ENCODE measurements around the gene PRPF31.

PRPF31 gene

GRCh38 chr19:54109651-54110050 lies 5.9 kb upstream of the PRPF31 start:
- H3K9me3 ChIP-seq (ENCODE audit: insufficient read depth, low read length): no peaks in the 10 kb centered on the region
- H3K4me1 ChIP-seq (ENCODE audit: insufficient read depth, insufficient read length): peaks cover 2% of the 10 kb centered on the region
- no peak overlapping the region for H3K4me3 ChIP-seq (ENCODE audit: insufficient read length, low read depth)
- H3K36me3 ChIP-seq (ENCODE audit: insufficient read depth, insufficient read length, low read length): peaks cover 75% of the 10 kb centered on the region
- DNase-seq (ENCODE audit: low read depth, low spot score): no peak
- no peak overlapping the region for H3K9ac ChIP-seq (ENCODE audit: insufficient read length, low read depth)
- no peaks in the 10 kb centered on the region for H3K27me3 ChIP-seq (ENCODE audit: insufficient read depth, insufficient read length)
- TF ChIP-seq YY1 (IDR thresholded peaks at IDR 0.05; ENCODE audit: insufficient read depth, insufficient read length) (no peak), ZNF274 (IDR thresholded peaks at IDR 0.05; ENCODE audit: low read depth, low read length) (no peak), SUZ12 (IDR thresholded peaks at IDR 0.05; ENCODE audit: extremely low read depth, insufficient read depth, insufficient read length) (no peak)

- TF ChIP-seq ZNF274 (IDR thresholded peaks at IDR 0.05; ENCODE audit: low read depth, low read length) (no peak), YY1 (IDR thresholded peaks at IDR 0.05; ENCODE audit: insufficient read depth, insufficient read length) (no peak), SUZ12 (IDR thresholded peaks at IDR 0.05; ENCODE audit: extremely low read depth, insufficient read depth, insufficient read length) (no peak)
- no peak for DNase-seq (ENCODE audit: low read depth, low spot score)
- Histone ChIP-seq H3K36me3 (ENCODE audit: insufficient read depth, insufficient read length, low read length) (peaks cover 50% of the 10 kb centered on the region), H3K4me3 (ENCODE audit: insufficient read length, low read depth) (peak overlapping the region; percentile 71), H3K27me3 (ENCODE audit: insufficient read depth, insufficient read length) (no peaks in the 10 kb centered on the region), H3K9me3 (ENCODE audit: insufficient read depth, low read length) (no peaks in the 10 kb centered on the region), H3K4me1 (ENCODE audit: insufficient read depth, insufficient read length) (no peaks in the 10 kb centered on the region), H3K9ac (ENCODE audit: insufficient read length, low read depth) (peak overlapping the region; percentile 91)
Measured at GRCh38 chr19:54114340-54115108, 1.0 kb upstream of the PRPF31 start.

DNA sequence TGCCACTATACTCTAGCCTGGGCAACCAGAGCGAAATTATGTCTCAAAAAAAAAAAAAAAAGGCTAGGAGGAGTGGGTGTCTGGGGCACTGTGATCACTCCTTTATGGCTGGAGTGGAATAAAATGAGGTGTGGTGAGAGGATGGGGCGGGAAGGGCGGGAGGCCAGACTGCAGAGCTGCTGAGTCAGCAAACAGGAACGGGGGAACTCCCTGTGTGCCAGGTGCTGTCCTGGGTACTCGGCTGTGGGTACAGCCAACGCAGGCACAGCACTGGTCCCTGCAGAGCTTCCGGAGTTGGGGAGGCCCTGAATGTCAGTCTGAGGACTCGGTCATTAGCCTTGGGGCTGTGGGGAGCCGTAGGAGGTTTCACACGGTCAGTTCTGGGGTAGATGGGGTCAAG lies 5.7 kb downstream of the PRPF31 start:
- no peaks in the 10 kb centered on the region for H3K4me1 ChIP-seq (ENCODE audit: insufficient read depth, insufficient read length)
- no peak for TF ChIP-seq ZNF274 (IDR thresholded peaks at IDR 0.05; ENCODE audit: low read depth, low read length)
- no peak for TF ChIP-seq SUZ12 (IDR thresholded peaks at IDR 0.05; ENCODE audit: extremely low read depth, insufficient read depth, insufficient read length)
- TF ChIP-seq YY1 (IDR thresholded peaks at IDR 0.05; ENCODE audit: insufficient read depth, insufficient read length): no peak
- no peak overlapping the region for H3K4me3 ChIP-seq (ENCODE audit: insufficient read length, low read depth)
- H3K9me3 ChIP-seq (ENCODE audit: insufficient read depth, low read length): no peaks in the 10 kb centered on the region
- H3K36me3 ChIP-seq (ENCODE audit: insufficient read depth, insufficient read length, low read length): peaks cover 81% of the 10 kb centered on the region
- no peaks in the 10 kb centered on the region for H3K27me3 ChIP-seq (ENCODE audit: insufficient read depth, insufficient read length)
- no peak for DNase-seq (ENCODE audit: low read depth, low spot score)
- H3K9ac ChIP-seq (ENCODE audit: insufficient read length, low read depth): no peak overlapping the region

DNA sequence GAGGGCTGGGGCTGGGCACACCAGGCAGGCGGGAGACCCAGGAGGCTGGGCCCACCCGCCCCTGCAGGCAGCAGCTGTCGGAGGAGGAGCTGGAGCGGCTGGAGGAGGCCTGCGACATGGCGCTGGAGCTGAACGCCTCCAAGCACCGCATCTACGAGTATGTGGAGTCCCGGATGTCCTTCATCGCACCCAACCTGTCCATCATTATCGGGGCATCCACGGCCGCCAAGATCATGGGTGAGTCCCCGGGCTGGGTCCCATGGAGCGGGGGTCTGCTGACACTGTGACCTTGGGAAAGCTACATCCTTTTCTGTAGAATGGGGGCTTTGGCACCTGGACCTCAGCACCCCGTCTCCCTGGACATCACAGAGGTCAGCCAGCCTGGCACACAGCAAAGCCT lies 8.1 kb downstream of the PRPF31 start:
- H3K36me3 ChIP-seq (ENCODE audit: insufficient read depth, insufficient read length, low read length): peaks cover 85% of the 10 kb centered on the region
- no peaks in the 10 kb centered on the region for H3K9me3 ChIP-seq (ENCODE audit: insufficient read depth, low read length)
- H3K4me3 ChIP-seq (ENCODE audit: insufficient read length, low read depth): no peak overlapping the region
- H3K4me1 ChIP-seq (ENCODE audit: insufficient read depth, insufficient read length): no peaks in the 10 kb centered on the region
- H3K9ac ChIP-seq (ENCODE audit: insufficient read length, low read depth): no peak overlapping the region
- no peaks in the 10 kb centered on the region for H3K27me3 ChIP-seq (ENCODE audit: insufficient read depth, insufficient read length)
- DNase-seq (ENCODE audit: low read depth, low spot score): no peak
- no peak for TF ChIP-seq SUZ12 (IDR thresholded peaks at IDR 0.05; ENCODE audit: extremely low read depth, insufficient read depth, insufficient read length)
- TF ChIP-seq YY1 (IDR thresholded peaks at IDR 0.05; ENCODE audit: insufficient read depth, insufficient read length): no peak
- no peak for TF ChIP-seq ZNF274 (IDR thresholded peaks at IDR 0.05; ENCODE audit: low read depth, low read length)

GRCh38 chr19:54124393-54124792 lies 8.8 kb downstream of the PRPF31 start:
- TF ChIP-seq YY1 (IDR thresholded peaks at IDR 0.05; ENCODE audit: insufficient read depth, insufficient read length): no peak
- TF ChIP-seq ZNF274 (IDR thresholded peaks at IDR 0.05; ENCODE audit: low read depth, low read length): no peak
- no peak for TF ChIP-seq SUZ12 (IDR thresholded peaks at IDR 0.05; ENCODE audit: extremely low read depth, insufficient read depth, insufficient read length)
- Histone ChIP-seq H3K36me3 (ENCODE audit: insufficient read depth, insufficient read length, low read length) (peaks cover 86% of the 10 kb centered on the region), H3K4me3 (ENCODE audit: insufficient read length, low read depth) (no peak overlapping the region), H3K4me1 (ENCODE audit: insufficient read depth, insufficient read length) (no peaks in the 10 kb centered on the region), H3K9ac (ENCODE audit: insufficient read length, low read depth) (no peak overlapping the region), H3K27me3 (ENCODE audit: insufficient read depth, insufficient read length) (no peaks in the 10 kb centered on the region), H3K9me3 (ENCODE audit: insufficient read depth, low read length) (no peaks in the 10 kb centered on the region)
- DNase-seq (ENCODE audit: low read depth, low spot score): no peak

- H3K36me3 ChIP-seq (ENCODE audit: insufficient read depth, insufficient read length, low read length): peaks cover 80% of the 10 kb centered on the region
- no peak overlapping the region for H3K9ac ChIP-seq (ENCODE audit: insufficient read length, low read depth)
- H3K27me3 ChIP-seq (ENCODE audit: insufficient read depth, insufficient read length): no peaks in the 10 kb centered on the region
- H3K4me1 ChIP-seq (ENCODE audit: insufficient read depth, insufficient read length): no peaks in the 10 kb centered on the region
- DNase-seq (ENCODE audit: low read depth, low spot score): no peak
- no peak overlapping the region for H3K4me3 ChIP-seq (ENCODE audit: insufficient read length, low read depth)
- no peaks in the 10 kb centered on the region for H3K9me3 ChIP-seq (ENCODE audit: insufficient read depth, low read length)
- TF ChIP-seq SUZ12 (IDR thresholded peaks at IDR 0.05; ENCODE audit: extremely low read depth, insufficient read depth, insufficient read length): no peak
- no peak for TF ChIP-seq ZNF274 (IDR thresholded peaks at IDR 0.05; ENCODE audit: low read depth, low read length)
- TF ChIP-seq YY1 (IDR thresholded peaks at IDR 0.05; ENCODE audit: insufficient read depth, insufficient read length): no peak
Measured at GRCh38 chr19:54125713-54126112, 10.2 kb downstream of the PRPF31 start.

GRCh38 chr19:54127688-54128440 lies 12.3 kb downstream of the PRPF31 start:
- Histone ChIP-seq H3K4me3 (ENCODE audit: insufficient read length, low read depth) (no peak overlapping the region), H3K36me3 (ENCODE audit: insufficient read depth, insufficient read length, low read length) (peaks cover 75% of the 10 kb centered on the region), H3K27me3 (ENCODE audit: insufficient read depth, insufficient read length) (no peaks in the 10 kb centered on the region), H3K9me3 (ENCODE audit: insufficient read depth, low read length) (no peaks in the 10 kb centered on the region), H3K9ac (ENCODE audit: insufficient read length, low read depth) (no peak overlapping the region), H3K4me1 (ENCODE audit: insufficient read depth, insufficient read length) (no peaks in the 10 kb centered on the region)
- no peak for DNase-seq (ENCODE audit: low read depth, low spot score)
- no peak for TF ChIP-seq SUZ12 (IDR thresholded peaks at IDR 0.05; ENCODE audit: extremely low read depth, insufficient read depth, insufficient read length)
